Parathyroid adenoma (tissue), 2 donors: ENCODE data around the gene BAIAP2.

ENCODE experiments used
- H2AFZ ChIP-seq: fragments of 300-600 bp; sonication (generic); one replicate; pipeline ENCODE4 v1.7.0; 2017; ENCODE audit warnings: antibody characterized with exemption, mild to moderate bottlenecking
- H3K27ac ChIP-seq: fragments of 300-600 bp; sonication (generic); one replicate; pipeline ENCODE4 v1.7.0; 2017
- H3K27me3 ChIP-seq: fragments of 300-600 bp; sonication (generic); one replicate; pipeline ENCODE4 v1.7.0; 2017; ENCODE audit warnings: low read length; ENCODE audit not compliant: control insufficient read depth, insufficient read depth
- H3K36me3 ChIP-seq: fragments of 300-600 bp; sonication (generic); one replicate; pipeline ENCODE4 v1.7.0; 2017; ENCODE audit warnings: low read length; ENCODE audit not compliant: control insufficient read depth, insufficient read depth
- H3K4me1 ChIP-seq: fragments of 300-600 bp; sonication (generic); one replicate; pipeline ENCODE4 v1.7.0; 2017; ENCODE audit warnings: control low read depth
- H3K4me2 ChIP-seq: fragments of 300-600 bp; sonication (generic); one replicate; pipeline ENCODE4 v1.7.0; 2017; ENCODE audit warnings: low read length
- H3K4me3 ChIP-seq: fragments of 300-600 bp; sonication (generic); one replicate; pipeline ENCODE4 v1.7.0; 2017; ENCODE audit warnings: low read depth, low read length
- H3K79me2 ChIP-seq: fragments of 300-600 bp; sonication (generic); one replicate; pipeline ENCODE4 v1.7.0; 2017; ENCODE audit warnings: control low read depth
- H3K9ac ChIP-seq: fragments of 300-600 bp; sonication (generic); one replicate; pipeline ENCODE4 v1.7.0; 2017; ENCODE audit warnings: mild to moderate bottlenecking
- H3K9me3 ChIP-seq: fragments of 300-600 bp; sonication (generic); one replicate; pipeline ENCODE4 v1.7.0; 2017; ENCODE audit warnings: low read length; ENCODE audit not compliant: control insufficient read depth
- CTCF ChIP-seq: fragments of 300-600 bp; sonication (generic); IDR thresholded peaks from one replicate; pipeline ENCODE4 v1.7.0; 2017; ENCODE audit warnings: antibody characterized with exemption, mild to moderate bottlenecking
- donor health status: primary hyperparathyroidism.

The BAIAP2 gene

GRCh38 chr17:81099888-81100287 is 64.9 kb downstream of the BAIAP2 start:
- H3K27me3 ChIP-seq, result no peaks in the 10 kb centered on the region
- no peak for TF ChIP-seq CTCF
- H3K79me2 ChIP-seq, result no peaks in the 10 kb centered on the region
- no peak overlapping the region for H3K27ac ChIP-seq
- no peak overlapping the region for H3K4me2 ChIP-seq
- no peak overlapping the region for H3K4me3 ChIP-seq
- peaks cover 7% of the 10 kb centered on the region for H3K4me1 ChIP-seq
- no peak overlapping the region for H2AFZ ChIP-seq
- no peak overlapping the region for H3K9ac ChIP-seq
- H3K36me3 ChIP-seq, result no peaks in the 10 kb centered on the region
- no peaks in the 10 kb centered on the region for H3K9me3 ChIP-seq

DNA sequence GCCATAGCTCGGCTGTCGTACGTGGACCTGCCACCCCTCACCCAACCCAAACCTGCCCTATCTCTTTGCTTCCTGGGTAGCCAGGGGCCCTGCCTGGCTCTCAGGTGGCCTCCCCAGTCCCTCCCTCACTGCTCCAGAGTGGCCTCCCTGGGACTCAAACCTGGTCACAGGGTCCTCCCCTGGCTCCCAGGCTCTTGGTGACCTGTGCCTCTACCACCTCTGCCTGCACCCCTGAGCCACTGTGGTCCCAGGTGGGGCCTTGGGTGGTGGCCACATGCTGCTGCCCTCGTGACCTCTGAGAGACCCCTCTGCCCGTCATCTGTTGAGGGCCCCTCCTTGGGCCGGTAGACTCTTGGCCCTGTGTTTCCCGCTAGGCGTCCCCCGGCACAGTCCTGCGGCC is 65.7 kb downstream of the BAIAP2 start:
- Histone ChIP-seq H2AFZ (no peak overlapping the region), H3K4me3 (no peak overlapping the region), H3K79me2 (no peaks in the 10 kb centered on the region), H3K27ac (no peak overlapping the region), H3K4me1 (peaks cover 7% of the 10 kb centered on the region), H3K9ac (no peak overlapping the region), H3K27me3 (no peaks in the 10 kb centered on the region), H3K36me3 (no peaks in the 10 kb centered on the region), H3K4me2 (no peak overlapping the region), H3K9me3 (no peaks in the 10 kb centered on the region)
- no peak for TF ChIP-seq CTCF

DNA sequence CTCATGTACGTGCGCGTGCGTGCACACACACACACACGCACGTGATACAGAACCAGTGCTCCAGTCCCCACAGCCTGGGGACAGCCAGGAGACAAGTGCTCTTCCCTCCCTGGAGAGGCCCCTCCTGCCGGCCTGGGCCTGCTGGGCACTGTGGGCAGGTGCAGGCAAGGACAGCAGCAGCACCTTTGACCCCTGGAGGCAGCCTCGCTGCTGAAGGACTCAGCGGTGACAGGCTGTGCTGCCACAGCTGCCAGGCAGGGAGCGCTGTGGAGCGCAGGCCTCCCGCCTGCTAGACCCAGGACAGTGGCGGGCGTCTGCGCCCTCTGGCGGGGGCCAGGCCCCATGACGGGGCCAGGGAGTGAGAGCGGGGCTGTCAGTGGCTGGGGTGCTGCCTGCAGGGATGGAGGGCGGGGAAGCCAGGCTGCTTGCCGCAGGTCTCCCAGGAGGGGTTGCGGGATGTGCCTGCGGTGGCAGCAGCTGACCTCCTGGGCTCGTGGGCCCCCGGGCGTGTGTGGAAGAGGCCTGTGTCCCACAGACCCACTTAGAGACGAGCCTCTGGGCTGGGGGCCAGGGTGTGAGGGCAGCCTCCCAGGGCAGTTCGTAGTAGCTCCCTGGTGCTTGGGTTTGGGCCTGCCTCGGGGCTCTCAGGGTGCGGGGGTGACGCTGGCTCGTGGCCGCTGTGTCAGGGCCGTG is 66.8 kb downstream of the BAIAP2 start:
- TF ChIP-seq CTCF, result peak; percentile 100
- Histone ChIP-seq H3K9ac (no peak overlapping the region), H3K4me3 (no peak overlapping the region), H3K4me2 (no peak overlapping the region), H3K36me3 (no peaks in the 10 kb centered on the region), H2AFZ (no peak overlapping the region), H3K27ac (no peak overlapping the region), H3K9me3 (no peaks in the 10 kb centered on the region), H3K4me1 (peaks cover 5% of the 10 kb centered on the region), H3K79me2 (no peaks in the 10 kb centered on the region), H3K27me3 (no peaks in the 10 kb centered on the region)

DNA sequence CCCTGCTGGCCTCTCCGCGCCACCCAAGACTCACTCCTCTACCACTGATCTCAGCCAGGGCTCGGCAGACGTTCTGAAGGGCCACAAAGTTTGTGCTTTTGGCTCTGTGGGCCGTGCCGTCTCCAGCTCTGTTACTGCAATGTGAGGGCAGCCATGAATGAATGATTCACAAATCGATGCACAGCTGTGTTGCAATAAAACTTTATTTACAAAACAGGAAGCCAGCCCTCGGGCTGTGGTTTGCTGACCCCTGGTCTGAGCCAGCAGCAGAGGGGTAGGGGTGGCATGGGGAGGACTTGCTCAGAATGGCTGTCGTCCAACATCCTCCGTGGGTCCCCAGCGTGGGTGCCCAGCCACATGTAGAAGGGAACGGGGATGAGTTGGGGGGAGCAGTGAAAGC is 67.4 kb downstream of the BAIAP2 start:
- no peaks in the 10 kb centered on the region for H3K36me3 ChIP-seq
- no peaks in the 10 kb centered on the region for H3K9me3 ChIP-seq
- H3K9ac ChIP-seq, result no peak overlapping the region
- no peaks in the 10 kb centered on the region for H3K27me3 ChIP-seq
- TF ChIP-seq CTCF, result no peak
- no peak overlapping the region for H3K27ac ChIP-seq
- H3K4me2 ChIP-seq, result no peak overlapping the region
- peaks cover 2% of the 10 kb centered on the region for H3K4me1 ChIP-seq
- no peaks in the 10 kb centered on the region for H3K79me2 ChIP-seq
- H2AFZ ChIP-seq, result no peak overlapping the region
- H3K4me3 ChIP-seq, result no peak overlapping the region

GRCh38 chr17:81102869-81103268 is 67.9 kb downstream of the BAIAP2 start:
- H3K36me3 ChIP-seq, result no peaks in the 10 kb centered on the region

More at GRCh38 chr17:81102869-81103268, 67.9 kb downstream of the BAIAP2 start:
- Histone ChIP-seq H3K9me3 (no peaks in the 10 kb centered on the region), H3K4me2 (no peak overlapping the region), H3K4me1 (peaks cover 2% of the 10 kb centered on the region), H3K27ac (no peak overlapping the region), H2AFZ (no peak overlapping the region), H3K9ac (no peak overlapping the region), H3K27me3 (no peaks in the 10 kb centered on the region), H3K4me3 (no peak overlapping the region), H3K79me2 (no peaks in the 10 kb centered on the region)
- TF ChIP-seq CTCF, result no peak
